ENCODE results near the gene BHMT. TPM values are rescaled to one million over a fixed set of nuclear protein-coding genes. Genes with fewer than 3 reads are reported as not detected.
"Not testable (repeated sequence)": the region's sequence is repeated elsewhere in the genome, so short reads cannot be mapped to it uniquely, and the experiment has no call there.

Gene BHMT
- total RNA-seq, 4 donors from 2014 or later = 0.83 TPM; not detected in 3

DNA sequence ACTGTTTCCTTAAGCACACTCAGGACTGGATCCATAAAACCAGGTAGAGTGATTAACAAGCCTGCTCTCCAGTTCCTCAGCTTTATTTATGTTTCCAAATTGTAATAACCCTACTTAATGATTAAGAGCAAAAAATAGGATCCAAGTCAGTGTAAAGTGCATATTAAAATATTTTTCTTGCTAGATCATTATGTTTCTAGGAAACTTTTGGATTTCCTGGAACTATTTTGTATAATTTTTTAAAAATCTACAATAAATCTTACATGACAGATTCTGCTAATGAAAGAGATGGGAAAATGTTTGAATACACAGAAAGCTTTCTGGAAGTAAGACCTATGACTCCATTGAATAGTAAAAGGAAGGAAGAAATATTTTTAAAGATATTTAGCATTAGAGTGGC is 35.5 kb downstream of the BHMT start:
- TF ChIP-seq, protein P1, sequence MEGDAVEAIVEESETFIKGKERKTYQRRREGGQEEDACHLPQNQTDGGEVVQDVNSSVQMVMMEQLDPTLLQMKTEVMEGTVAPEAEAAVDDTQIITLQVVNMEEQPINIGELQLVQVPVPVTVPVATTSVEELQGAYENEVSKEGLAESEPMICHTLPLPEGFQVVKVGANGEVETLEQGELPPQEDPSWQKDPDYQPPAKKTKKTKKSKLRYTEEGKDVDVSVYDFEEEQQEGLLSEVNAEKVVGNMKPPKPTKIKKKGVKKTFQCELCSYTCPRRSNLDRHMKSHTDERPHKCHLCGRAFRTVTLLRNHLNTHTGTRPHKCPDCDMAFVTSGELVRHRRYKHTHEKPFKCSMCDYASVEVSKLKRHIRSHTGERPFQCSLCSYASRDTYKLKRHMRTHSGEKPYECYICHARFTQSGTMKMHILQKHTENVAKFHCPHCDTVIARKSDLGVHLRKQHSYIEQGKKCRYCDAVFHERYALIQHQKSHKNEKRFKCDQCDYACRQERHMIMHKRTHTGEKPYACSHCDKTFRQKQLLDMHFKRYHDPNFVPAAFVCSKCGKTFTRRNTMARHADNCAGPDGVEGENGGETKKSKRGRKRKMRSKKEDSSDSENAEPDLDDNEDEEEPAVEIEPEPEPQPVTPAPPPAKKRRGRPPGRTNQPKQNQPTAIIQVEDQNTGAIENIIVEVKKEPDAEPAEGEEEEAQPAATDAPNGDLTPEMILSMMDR (IDR thresholded peaks at IDR 0.05) = no peak
- no peak for TF ChIP-seq POLR2A (IDR thresholded peaks at IDR 0.05)

DNA sequence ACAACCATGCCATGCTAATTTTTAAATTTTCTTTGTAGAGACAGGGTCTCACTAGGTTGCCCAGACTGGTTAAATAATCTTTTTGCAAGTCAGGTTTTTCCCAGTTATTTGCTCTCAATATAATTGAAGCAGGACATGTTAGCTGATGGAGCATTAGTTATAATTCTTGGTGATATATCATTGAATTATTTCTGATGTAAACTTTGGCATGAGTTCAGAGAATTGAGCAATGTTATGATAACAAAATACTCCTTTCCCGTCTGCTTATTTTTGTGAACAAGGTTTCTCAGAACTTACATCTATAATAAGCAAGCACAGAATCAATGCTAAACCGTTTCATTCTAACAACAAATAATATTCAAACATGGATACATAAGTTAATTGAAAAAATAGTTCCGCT is 37.8 kb downstream of the BHMT start:
- no peak overlapping the region for H3K4me3 ChIP-seq (ENCODE audit: low read depth, poor library complexity, severe bottlenecking)
- no peak for TF ChIP-seq POLR2A (IDR thresholded peaks at IDR 0.05)
- TF ChIP-seq, protein P1 (IDR thresholded peaks at IDR 0.05) = no peak
- 71 to 80% methylated on average over 3 of the region's 3 CpGs for WGBS, 2 donors
- DNase-seq (ENCODE audit: low spot score in 2 of 2) = no peak
- intact Hi-C loops (cut with DNase I; ENCODE audit: low total_unique reads) = no loop called here

More for the DNA sequence above, 35.5 kb downstream of the BHMT start:
- H3K4me3 ChIP-seq (ENCODE audit: low read depth, poor library complexity, severe bottlenecking) = no peak overlapping the region
- no peak for DNase-seq (ENCODE audit: low spot score in 2 of 2)
- intact Hi-C loops (cut with DNase I; ENCODE audit: low total_unique reads) = no loop called here

DNA sequence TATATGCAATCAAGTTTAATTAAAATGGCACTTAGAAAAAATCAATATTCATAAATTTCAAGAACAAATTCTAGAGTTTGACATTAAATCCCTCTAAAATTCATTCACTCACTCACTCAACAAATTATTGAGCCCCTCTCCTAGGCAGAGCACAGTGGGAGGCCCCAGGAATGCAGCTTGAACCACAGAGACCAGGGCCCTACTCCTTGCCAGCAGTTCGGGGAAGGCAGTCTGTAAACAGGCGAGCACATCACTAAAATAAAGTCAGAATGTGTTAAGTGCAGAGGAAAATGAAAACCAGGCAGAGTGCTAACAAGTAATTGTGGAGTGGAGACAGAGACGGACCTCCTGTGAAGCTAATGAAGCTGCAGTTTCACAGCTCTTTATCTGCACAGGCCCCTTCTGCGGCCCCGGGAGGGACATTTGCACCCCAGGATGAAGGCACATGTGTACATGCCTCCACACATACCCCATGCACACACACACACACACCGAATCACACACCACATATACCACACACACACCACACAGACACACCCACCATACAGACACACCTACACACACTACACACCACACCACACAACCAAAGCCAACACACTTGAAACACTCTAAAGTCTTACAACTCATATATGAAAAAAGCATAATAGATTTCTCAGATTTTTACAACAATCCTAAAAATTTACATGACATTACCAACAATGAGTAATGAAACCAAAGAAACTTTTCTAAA is 40.5 kb downstream of the BHMT start:
- intact Hi-C loops (cut with DNase I; ENCODE audit: low total_unique reads) = no loop called here
- no peak for DNase-seq (ENCODE audit: low spot score in 2 of 2)
- TF ChIP-seq POLR2A (IDR thresholded peaks at IDR 0.05) = no peak
- TF ChIP-seq, protein P1 (IDR thresholded peaks at IDR 0.05) = no peak
- H3K4me3 ChIP-seq (ENCODE audit: low read depth, poor library complexity, severe bottlenecking) = no peak overlapping the region
- WGBS, 2 donors = 64 to 70% methylated on average over 6 of the region's 6 CpGs

DNA sequence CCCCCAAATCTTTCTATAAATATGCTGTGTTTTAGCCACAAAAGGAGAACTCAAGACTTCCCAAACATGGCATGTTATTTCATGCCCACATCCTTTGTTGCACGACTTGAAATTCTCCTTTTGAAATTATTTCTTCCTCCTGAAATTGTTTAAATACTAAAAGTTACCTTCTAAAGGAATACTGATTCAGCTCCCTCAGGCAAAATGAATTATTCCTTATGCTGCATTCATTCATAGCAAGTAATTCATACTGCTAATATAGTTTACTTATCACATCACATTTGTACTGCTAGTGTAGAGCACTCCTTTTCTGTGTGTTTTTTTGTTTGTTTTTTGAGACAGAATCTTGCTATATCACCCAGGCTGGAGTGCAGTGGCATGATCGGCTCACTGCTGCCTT is 45.7 kb downstream of the BHMT start:
- no peak for DNase-seq (ENCODE audit: low spot score in 2 of 2)
- intact Hi-C loops (cut with DNase I; ENCODE audit: low total_unique reads) = no loop called here
- TF ChIP-seq, protein P1 (IDR thresholded peaks at IDR 0.05) = no peak
- TF ChIP-seq POLR2A (IDR thresholded peaks at IDR 0.05) = no peak
- WGBS, 2 donors = 50 to 55% methylated on average over 2 of the region's 2 CpGs
- no peak overlapping the region for H3K4me3 ChIP-seq (ENCODE audit: low read depth, poor library complexity, severe bottlenecking)

DNA sequence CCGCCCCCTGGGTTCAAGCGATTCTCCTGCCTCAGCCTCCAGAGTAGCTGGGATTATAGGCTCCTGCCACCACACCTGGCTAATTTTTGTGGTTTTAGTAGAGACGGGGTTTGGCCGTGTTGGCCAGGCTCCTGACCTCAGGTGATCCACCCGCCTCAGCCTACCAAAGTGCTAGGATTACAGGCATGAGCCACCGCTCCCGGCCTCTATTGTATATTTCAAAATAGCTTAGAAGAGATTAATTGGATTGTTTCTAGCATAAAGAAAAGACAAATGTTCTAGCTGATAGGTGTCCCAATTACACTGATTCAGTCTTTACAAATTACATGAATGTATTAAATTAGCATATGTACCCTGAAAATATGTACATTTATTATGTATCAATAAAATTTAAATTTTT is 50.0 kb downstream of the BHMT start:
- 89 to 93% methylated on average over 7 of the region's 7 CpGs for WGBS, 2 donors
- intact Hi-C loops (cut with DNase I; ENCODE audit: low total_unique reads) = not testable (repeated sequence)

DNA sequence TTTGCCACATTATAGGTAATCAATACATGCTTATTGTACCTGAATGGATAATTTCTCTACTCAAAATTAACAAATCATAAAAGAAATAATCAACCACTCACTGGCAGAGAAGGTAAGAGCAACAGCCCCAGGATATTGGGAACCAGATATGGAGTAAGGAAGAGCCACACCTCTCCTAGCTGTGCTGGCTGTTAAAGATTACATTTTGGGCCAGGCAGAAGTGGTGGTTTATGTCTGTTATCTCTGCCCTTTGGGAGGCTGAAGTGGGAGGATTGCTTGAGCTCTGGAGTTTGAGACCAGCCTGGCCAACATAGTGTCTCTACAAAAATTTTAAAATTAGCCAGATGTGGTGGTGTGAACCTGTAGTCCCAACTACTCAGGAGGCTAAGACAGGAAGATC is 56.4 kb downstream of the BHMT start:
- no peak for TF ChIP-seq POLR2A (IDR thresholded peaks at IDR 0.05)
- intact Hi-C loops (cut with DNase I; ENCODE audit: low total_unique reads) = no loop called here
- H3K4me3 ChIP-seq (ENCODE audit: low read depth, poor library complexity, severe bottlenecking) = no peak overlapping the region
- DNase-seq (ENCODE audit: low spot score in 2 of 2) = no peak

More for the DNA sequence above, 50.0 kb downstream of the BHMT start:
- not testable (repeated sequence) for DNase-seq (ENCODE audit: low spot score in 2 of 2); H3K4me3 ChIP-seq (ENCODE audit: low read depth, poor library complexity, severe bottlenecking)

DNA sequence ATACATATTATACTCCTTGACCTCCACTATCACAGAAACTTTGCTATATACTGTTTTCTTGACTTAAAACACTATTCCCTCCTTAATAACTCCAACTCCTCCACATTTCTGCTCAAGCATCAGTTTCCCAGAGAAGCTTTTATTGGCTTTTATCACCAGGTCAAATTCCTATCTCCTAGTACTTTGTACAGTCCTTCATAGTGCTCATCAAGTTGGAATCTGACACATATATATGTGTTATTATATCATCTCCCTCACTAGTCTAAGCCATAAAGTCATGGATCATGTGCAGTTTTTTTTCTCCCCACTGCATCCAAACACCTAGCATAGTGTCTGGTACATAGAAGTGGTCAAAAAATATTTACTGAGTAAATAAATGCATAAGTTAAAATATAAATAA is 59.1 kb downstream of the BHMT start:
- H3K4me3 ChIP-seq (ENCODE audit: low read depth, poor library complexity, severe bottlenecking) = no peak overlapping the region
- intact Hi-C loops (cut with DNase I; ENCODE audit: low total_unique reads) = no loop called here
- no peak for DNase-seq (ENCODE audit: low spot score in 2 of 2)
- no peak for TF ChIP-seq POLR2A (IDR thresholded peaks at IDR 0.05)
- TF ChIP-seq, protein P1 (IDR thresholded peaks at IDR 0.05) = no peak

Measured in lower leg skin (tissue), 4 donors.